C4-2B (cell line): ENCODE results near the gene TMEM259.

Experiments
- CTCF ChIP-seq: fragments of 450-650 bp; conservative IDR thresholded peaks from 2 replicates; pipeline ENCODE4 v1.5.1; 2017; ENCODE audit warnings: mild to moderate bottlenecking
- ZFX ChIP-seq: fragments of 450-650 bp; IDR thresholded peaks from 2 replicates; pipeline ENCODE4 v1.6.1; 2017

DNA sequence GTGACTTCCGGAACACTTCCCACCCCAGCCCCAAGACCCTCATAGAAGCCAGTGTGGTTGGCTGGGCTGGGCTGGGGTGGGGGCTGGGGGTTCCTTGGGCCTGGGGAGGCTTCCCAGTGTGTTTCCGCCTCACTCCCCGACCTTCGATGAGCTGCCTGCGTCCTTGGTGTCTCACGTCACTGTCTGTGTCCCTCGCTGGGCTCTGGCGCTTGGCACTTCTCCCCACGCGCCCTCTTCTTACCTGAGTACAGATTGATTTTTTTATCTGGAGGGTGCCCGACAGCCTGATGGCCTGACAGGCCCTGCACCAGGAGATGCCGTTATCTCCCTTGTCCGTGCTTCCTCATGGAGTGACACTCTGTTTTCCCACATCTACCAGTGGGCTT lies 28.3 kb downstream of the TMEM259 start:
- TF ChIP-seq CTCF: no peak
- no peak for TF ChIP-seq ZFX
